ENCODE measurements around the gene IER2. TPM values are rescaled to one million over a fixed set of nuclear protein-coding genes. Genes with fewer than 3 reads are reported as not detected.

Gene IER2
- total and polyA plus RNA-seq, 2 of the 4 experiments (the other 2 are of a cell fraction) = 7.7 to 102 TPM

DNA sequence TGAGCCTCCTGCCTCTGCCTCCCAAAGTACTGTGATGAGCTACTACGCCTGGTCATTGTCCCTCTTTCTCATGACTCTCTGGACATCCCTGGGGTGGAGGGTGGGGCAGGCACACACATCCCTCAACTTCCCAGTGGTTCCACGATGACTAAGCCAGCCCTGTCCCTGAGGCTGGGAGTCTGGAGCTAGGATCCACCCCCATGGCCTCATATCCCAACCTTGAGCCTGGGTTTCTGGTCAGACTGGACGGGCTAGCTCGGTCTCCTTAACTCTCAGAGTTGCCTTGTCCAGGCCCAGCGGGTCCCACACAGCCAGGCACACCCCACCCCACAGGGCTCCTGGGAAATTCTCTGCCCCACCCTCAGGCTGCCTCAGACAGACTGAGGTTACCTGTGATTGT, 19.6 kb downstream of the IER2 start:
- Histone ChIP-seq H3K18ac (ENCODE audit: low read depth, low read length) (no peak overlapping the region), H3K4me2 (ENCODE audit: low read depth, low read length) (no peak overlapping the region), H4K8ac (ENCODE audit: low read depth in 2 of 2, low read length in 2 of 2) (peak overlapping the region in 1 of 2 experiments; percentile 56; a peak in 2 of 4 replicates), H3K9ac (ENCODE audit: low read depth, low read length) (no peak overlapping the region), H3K56ac (ENCODE audit: extremely low read depth, insufficient read depth, low read length) (no peak overlapping the region), H2BK15ac (ENCODE audit: low read depth, low read length) (peak overlapping the region; percentile 90; the same call in 2 of the 3 replicates), H3K36me3 (ENCODE audit: control insufficient read depth, insufficient read depth, low read length) (no peaks in the 10 kb centered on the region), H3K14ac (replicated peaks; ENCODE audit: low read depth, low read length) (peak overlapping the region; percentile 73; the same call in 1 of the 2 replicates), H3K4me3 (ENCODE audit: insufficient read depth, low read depth, low read length) (no peak overlapping the region), H3K4ac (ENCODE audit: low read depth, low read length) (peak overlapping the region; percentile 93), H2BK120ac (ENCODE audit: low read depth, low read length) (peak overlapping the region; percentile 93), H2BK5ac (ENCODE audit: low read depth, low read length, poor library complexity, severe bottlenecking) (peak overlapping the region; percentile 80), H2AK5ac (ENCODE audit: low read depth, low read length) (peak overlapping the region; percentile 94), H4K5ac (ENCODE audit: low read depth, low read length) (peak overlapping the region; percentile 45; the same call in 1 of the 2 replicates), H3K23ac (ENCODE audit: low read depth, low read length) (peak overlapping the region; percentile 52; the same call in 1 of the 2 replicates), H3K9me1 (ENCODE audit: insufficient read depth, low read length) (peaks cover 21% of the 10 kb centered on the region), H2AFZ (replicated peaks; ENCODE audit: low read length, poor library complexity) (peak overlapping the region; percentile 85), H3K27ac (ENCODE audit: insufficient read depth, low read length) (peak overlapping the region; percentile 13; the same call in 1 of the 2 replicates), H2BK20ac (ENCODE audit: low read depth, low read length) (peak overlapping the region; percentile 94), H3K4me1 (ENCODE audit: control insufficient read depth, insufficient read depth, low read length) (peaks cover 25% of the 10 kb centered on the region), H4K20me1 (ENCODE audit: insufficient read depth, low read length) (no peaks in the 10 kb centered on the region), H3K79me1 (ENCODE audit: low read depth in 1 of 2, low read length in 2 of 2) (peaks cover 0 to 58% of the 10 kb centered on the region in 2 experiments; a peak in 2 of 4 replicates), H3K27me3 (ENCODE audit: control insufficient read depth, insufficient read depth, low read length) (no peaks in the 10 kb centered on the region), H4K91ac (ENCODE audit: insufficient read depth, low read depth, low read length) (peak overlapping the region; percentile 62), H3K9me3 (ENCODE audit: control insufficient read depth, insufficient read depth, low read length) (no peaks in the 10 kb centered on the region), H2AK9ac (replicated peaks; ENCODE audit: low read depth, low read length, poor library complexity) (peak overlapping the region; percentile 93)
- peak; percentile 65 for DNase-seq
- POLR2A ChIA-PET (ENCODE audit: unreplicated experiment) = interaction anchor here (0.6 to 1.1 kb wide), 2 partner anchors 14 to 20 kb away, joined by 3 to 7 read pairs; no protein-coding TSS in a partner anchor
- ATAC-seq (ENCODE audit: low read depth) = peak; percentile 13
- in situ Hi-C loops (cut with MboI; ENCODE audit: low sequenced_read_pairs) = no loop called here
- CTCF ChIA-PET = interaction anchor here (1.5 kb wide), 1 partner anchor 12 kb away, joined by 3 read pairs; no protein-coding TSS in a partner anchor
- intact Hi-C loops (cut with micrococcal nuclease) = no loop called here
- WGBS, 2 experiments (ENCODE audit: extremely low coverage in 2 of 2, insufficient read length in 1 of 2) = 20% methylated on average over 1 of the region's 5 CpGs; no CpG with 5 or more reads in 1 of the 2 experiments
- BruUV-seq (replicated peaks) = no TSS peak
- dilution Hi-C loops (cut with HindIII; ENCODE audit: low sequenced_read_pairs, unreplicated experiment) = no loop called here
- TF ChIP-seq USF2 (IDR thresholded peaks at IDR 0.05; ENCODE audit: low read depth, low read length) = no peak
- TF ChIP-seq ELK1 (IDR thresholded peaks at IDR 0.05; ENCODE audit: borderline replicate concordance, low read depth, low read length) = no peak
- no peak for TF ChIP-seq CEBPB (IDR thresholded peaks at IDR 0.05; ENCODE audit: low read depth, low read length)
- peak; percentile 26 for TF ChIP-seq RCOR1 (IDR thresholded peaks at IDR 0.05; ENCODE audit: insufficient replicate concordance, low read length)
- 0 out of 2 replicates have a peak, but pooled peaks have one; percentile 19 for TF ChIP-seq FOS (IDR thresholded peaks at IDR 0.05; ENCODE audit: low read depth, low read length)
- no peak for TF ChIP-seq POLR2A (IDR thresholded peaks at IDR 0.05; ENCODE audit: low read depth, low read length)
- TF ChIP-seq RAD21 (IDR thresholded peaks at IDR 0.05; ENCODE audit: low read length) = no peak
- TF ChIP-seq MXI1 (IDR thresholded peaks at IDR 0.05; ENCODE audit: borderline replicate concordance, low read depth, low read length) = no peak
- TF ChIP-seq CTCF (conservative IDR thresholded peaks at IDR 0.05; ENCODE audit: low read depth, low read length) = no peak
- TF ChIP-seq NFE2L2 (IDR thresholded peaks at IDR 0.05; ENCODE audit: low read depth, low read length) = 0 out of 2 replicates have a peak, but pooled peaks have one; percentile 5
- no peak for TF ChIP-seq MAFK (IDR thresholded peaks at IDR 0.05; ENCODE audit: low read depth, low read length)

Data from IMR-90 (cell line).